PFSK-1 (cell line): ENCODE data around the gene RCN1.

Source experiments
- FOXP2 ChIP-seq: optimal IDR thresholded peaks from 2 replicates; pipeline ENCODE3; 2011; ENCODE audit warnings: borderline replicate concordance, control low read depth, inconsistent platforms; ENCODE audit not compliant: insufficient read depth; ENCODE audit errors: extremely low read length, extremely low read depth
- POLR2AphosphoS5 ChIP-seq: IDR thresholded peaks from 2 replicates; pipeline ENCODE4 v1.6.1; 2012; ENCODE audit warnings: low read depth, mild to moderate bottlenecking, control low read depth, low read length, moderate library complexity
- TF ChIP-seq, protein P1 (sequence below), 2 experiments: IDR thresholded peaks; 2 replicates each; pipeline versions ENCODE4 v1.6.1 to v1.8.0; 2011 to 2012; ENCODE audit warnings: low read depth in 2 of 2, low read length in 2 of 2, control low read depth in 1 of 2, inconsistent platforms in 1 of 2, mild to moderate bottlenecking in 1 of 2, moderate library complexity in 1 of 2; ENCODE audit not compliant: insufficient read depth in 1 of 2

DNA sequence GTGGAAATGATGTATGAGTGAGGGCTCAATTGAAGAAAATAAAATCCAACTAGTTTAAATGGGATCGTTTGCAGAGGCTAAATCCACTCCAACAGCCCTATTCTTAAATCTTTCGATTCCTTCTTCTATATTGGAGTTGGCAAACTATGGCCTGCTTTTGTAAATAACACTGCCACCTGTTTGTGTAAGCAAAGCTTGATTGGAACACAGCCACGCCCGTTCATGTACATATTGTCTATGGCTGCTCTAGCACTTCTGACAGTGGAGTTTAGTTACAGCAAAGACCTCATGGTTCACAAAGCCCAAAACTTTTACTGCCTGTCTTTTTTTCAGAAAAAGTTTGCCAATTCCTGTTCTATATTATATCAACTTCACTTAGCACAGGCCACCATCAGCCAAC is 40.6 kb upstream of the RCN1 start:
- TF ChIP-seq, protein P1, sequence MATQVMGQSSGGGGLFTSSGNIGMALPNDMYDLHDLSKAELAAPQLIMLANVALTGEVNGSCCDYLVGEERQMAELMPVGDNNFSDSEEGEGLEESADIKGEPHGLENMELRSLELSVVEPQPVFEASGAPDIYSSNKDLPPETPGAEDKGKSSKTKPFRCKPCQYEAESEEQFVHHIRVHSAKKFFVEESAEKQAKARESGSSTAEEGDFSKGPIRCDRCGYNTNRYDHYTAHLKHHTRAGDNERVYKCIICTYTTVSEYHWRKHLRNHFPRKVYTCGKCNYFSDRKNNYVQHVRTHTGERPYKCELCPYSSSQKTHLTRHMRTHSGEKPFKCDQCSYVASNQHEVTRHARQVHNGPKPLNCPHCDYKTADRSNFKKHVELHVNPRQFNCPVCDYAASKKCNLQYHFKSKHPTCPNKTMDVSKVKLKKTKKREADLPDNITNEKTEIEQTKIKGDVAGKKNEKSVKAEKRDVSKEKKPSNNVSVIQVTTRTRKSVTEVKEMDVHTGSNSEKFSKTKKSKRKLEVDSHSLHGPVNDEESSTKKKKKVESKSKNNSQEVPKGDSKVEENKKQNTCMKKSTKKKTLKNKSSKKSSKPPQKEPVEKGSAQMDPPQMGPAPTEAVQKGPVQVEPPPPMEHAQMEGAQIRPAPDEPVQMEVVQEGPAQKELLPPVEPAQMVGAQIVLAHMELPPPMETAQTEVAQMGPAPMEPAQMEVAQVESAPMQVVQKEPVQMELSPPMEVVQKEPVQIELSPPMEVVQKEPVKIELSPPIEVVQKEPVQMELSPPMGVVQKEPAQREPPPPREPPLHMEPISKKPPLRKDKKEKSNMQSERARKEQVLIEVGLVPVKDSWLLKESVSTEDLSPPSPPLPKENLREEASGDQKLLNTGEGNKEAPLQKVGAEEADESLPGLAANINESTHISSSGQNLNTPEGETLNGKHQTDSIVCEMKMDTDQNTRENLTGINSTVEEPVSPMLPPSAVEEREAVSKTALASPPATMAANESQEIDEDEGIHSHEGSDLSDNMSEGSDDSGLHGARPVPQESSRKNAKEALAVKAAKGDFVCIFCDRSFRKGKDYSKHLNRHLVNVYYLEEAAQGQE (IDR thresholded peaks at IDR 0.05; ENCODE audit: insufficient read depth in 1 of 2, low read depth in 2 of 2, low read length in 2 of 2): no peak
- TF ChIP-seq FOXP2 (no peak), POLR2AphosphoS5 (no peak)
